Measurements from ENCODE around the gene LMF1.
"Not testable (repeated sequence)": the region's sequence is repeated elsewhere in the genome, so short reads cannot be mapped to it uniquely, and the experiment has no call there.

The LMF1 gene

GRCh38 chr16:869823-870641, 100.8 kb downstream of the LMF1 start:
- DNase-seq (ENCODE audit: low spot score): no peak

GRCh38 chr16:868846-869822, 101.7 kb downstream of the LMF1 start:
- no peak for DNase-seq (ENCODE audit: low spot score)

- DNase-seq (ENCODE audit: low spot score): no peak
These were observed 102.4 kb downstream of the LMF1 start for GRCh38 chr16:868386-868755.

- DNase-seq (ENCODE audit: low spot score): no peak
These were observed 103.1 kb downstream of the LMF1 start for GRCh38 chr16:867421-868385.

- no peak for DNase-seq (ENCODE audit: low spot score)
These were observed 104.4 kb downstream of the LMF1 start for GRCh38 chr16:866252-866896.

- DNase-seq (ENCODE audit: low spot score): no peak
These were observed 105.8 kb downstream of the LMF1 start for GRCh38 chr16:865026-865425.

- no peak for DNase-seq (ENCODE audit: low spot score)
These were observed 109.3 kb downstream of the LMF1 start for GRCh38 chr16:861446-861845.

GRCh38 chr16:860891-861290, 109.9 kb downstream of the LMF1 start:
- DNase-seq (ENCODE audit: low spot score): no peak

- DNase-seq (ENCODE audit: low spot score): not testable (repeated sequence)
These were observed 111.8 kb downstream of the LMF1 start for GRCh38 chr16:858971-859370.

GRCh38 chr16:858441-858840, 112.3 kb downstream of the LMF1 start:
- DNase-seq (ENCODE audit: low spot score): not testable (repeated sequence)

GRCh38 chr16:856811-857210, 114.0 kb downstream of the LMF1 start:
- no peak for DNase-seq (ENCODE audit: low spot score)

GRCh38 chr16:856101-856500, 114.7 kb downstream of the LMF1 start:
- DNase-seq (ENCODE audit: low spot score): no peak

- no peak for DNase-seq (ENCODE audit: low spot score)
These were observed 115.3 kb downstream of the LMF1 start for GRCh38 chr16:855471-855870.

- DNase-seq (ENCODE audit: low spot score): no peak
These were observed 115.9 kb downstream of the LMF1 start for GRCh38 chr16:854808-855410.

GRCh38 chr16:853981-854807, 116.6 kb downstream of the LMF1 start:
- no peak for DNase-seq (ENCODE audit: low spot score)

- no peak for DNase-seq (ENCODE audit: low spot score)
These were observed 117.5 kb downstream of the LMF1 start for GRCh38 chr16:853306-853705.

GRCh38 chr16:852451-853185, 118.2 kb downstream of the LMF1 start:
- no peak for DNase-seq (ENCODE audit: low spot score)

- no peak for DNase-seq (ENCODE audit: low spot score)
These were observed 118.9 kb downstream of the LMF1 start for GRCh38 chr16:851871-852270.

GRCh38 chr16:851209-851810, 119.5 kb downstream of the LMF1 start:
- no peak for DNase-seq (ENCODE audit: low spot score)

Measured in iPS-NIHi11 (cell line).